Measurements from ENCODE around the gene ADGRV1. TPM values are rescaled to one million over a fixed set of nuclear protein-coding genes. Genes with fewer than 3 reads are reported as not detected.

Gene ADGRV1
- total RNA-seq, 1 experiment from 2014 or later: 64.8 TPM

GRCh38 chr5:91129748-91130147 is 571.2 kb downstream of the ADGRV1 start:
- WGBS (ENCODE audit: extremely low coverage, insufficient read length, low lambda C conversion rate): no CpG with 5 or more reads among the region's 1 CpG
- Mint-ChIP-seq H3K9me3 (no peaks in the 10 kb centered on the region), H3K27ac (no peak overlapping the region), H3K4me1 (peaks cover 0 to 6% of the 10 kb centered on the region in 2 experiments; a peak in 2 of 4 replicates), H3K36me3 (ENCODE audit: insufficient read depth in 1 of 3, low read depth in 3 of 3) (peaks cover 0 to 4% (median 3%) of the 10 kb centered on the region in 3 experiments; a peak in 3 of 7 replicates), H3K4me3 (no peak overlapping the region), H3K27me3 (ENCODE audit: low read depth) (no peaks in the 10 kb centered on the region)
- Histone ChIP-seq H3K9me3 (ENCODE audit: control insufficient read depth, low read depth, low read length) (no peaks in the 10 kb centered on the region), H2BK20ac (ENCODE audit: low read depth, low read length, poor library complexity, severe bottlenecking) (no peak overlapping the region), H3K18ac (ENCODE audit: insufficient read length, low read depth, low read length) (no peak overlapping the region), H3K14ac (ENCODE audit: insufficient read depth, low read length) (no peak overlapping the region), H3K27me3 (ENCODE audit: insufficient read depth, low read length) (no peaks in the 10 kb centered on the region), H3K4me2 (ENCODE audit: insufficient read depth, insufficient read length, low read length) (no peak overlapping the region), H4K20me1 (ENCODE audit: control insufficient read depth, insufficient read depth, insufficient read length) (no peaks in the 10 kb centered on the region), H3K79me1 (ENCODE audit: insufficient read depth, low read depth, low read length, poor library complexity, severe bottlenecking) (no peaks in the 10 kb centered on the region), H2BK120ac (ENCODE audit: low read depth, low read length, poor library complexity, severe bottlenecking) (no peak overlapping the region), H3T11ph (ENCODE audit: low read length) (no peak overlapping the region), H3K4ac (ENCODE audit: low read depth, low read length) (no peak overlapping the region), H3K23me2 (ENCODE audit: insufficient read length, low read depth, low read length, poor library complexity, severe bottlenecking) (no peaks in the 10 kb centered on the region), H3K56ac (ENCODE audit: insufficient read length, low read depth, low read length) (no peak overlapping the region), H2BK5ac (ENCODE audit: insufficient read length, low read length) (no peak overlapping the region), H3K23ac (ENCODE audit: insufficient read length, low read depth, low read length) (no peak overlapping the region), H3K27ac (ENCODE audit: insufficient read length, low read depth, low read length) (no peak overlapping the region), H3K4me1 (ENCODE audit: insufficient read depth, low read length) (no peaks in the 10 kb centered on the region), H3K79me2 (ENCODE audit: insufficient read depth, low read length) (no peaks in the 10 kb centered on the region), H2AFZ (ENCODE audit: low read length) (no peak overlapping the region), H4K91ac (ENCODE audit: insufficient read length, low read depth, low read length) (no peak overlapping the region), H3K9ac (ENCODE audit: extremely low read depth, insufficient read length, low read length) (no peak overlapping the region), H2AK5ac (ENCODE audit: insufficient read length, low read length) (no peak overlapping the region), H2BK12ac (ENCODE audit: insufficient read length, low read depth, low read length) (no peak overlapping the region), H4K5ac (ENCODE audit: insufficient read length, low read depth, low read length) (no peak overlapping the region), H4K8ac (replicated peaks; ENCODE audit: insufficient read length, low read depth, low read length) (no peak overlapping the region), H2BK15ac (ENCODE audit: low read depth, low read length) (no peak overlapping the region)
- no peak for DNase-seq
- TF ChIP-seq, protein P1, sequence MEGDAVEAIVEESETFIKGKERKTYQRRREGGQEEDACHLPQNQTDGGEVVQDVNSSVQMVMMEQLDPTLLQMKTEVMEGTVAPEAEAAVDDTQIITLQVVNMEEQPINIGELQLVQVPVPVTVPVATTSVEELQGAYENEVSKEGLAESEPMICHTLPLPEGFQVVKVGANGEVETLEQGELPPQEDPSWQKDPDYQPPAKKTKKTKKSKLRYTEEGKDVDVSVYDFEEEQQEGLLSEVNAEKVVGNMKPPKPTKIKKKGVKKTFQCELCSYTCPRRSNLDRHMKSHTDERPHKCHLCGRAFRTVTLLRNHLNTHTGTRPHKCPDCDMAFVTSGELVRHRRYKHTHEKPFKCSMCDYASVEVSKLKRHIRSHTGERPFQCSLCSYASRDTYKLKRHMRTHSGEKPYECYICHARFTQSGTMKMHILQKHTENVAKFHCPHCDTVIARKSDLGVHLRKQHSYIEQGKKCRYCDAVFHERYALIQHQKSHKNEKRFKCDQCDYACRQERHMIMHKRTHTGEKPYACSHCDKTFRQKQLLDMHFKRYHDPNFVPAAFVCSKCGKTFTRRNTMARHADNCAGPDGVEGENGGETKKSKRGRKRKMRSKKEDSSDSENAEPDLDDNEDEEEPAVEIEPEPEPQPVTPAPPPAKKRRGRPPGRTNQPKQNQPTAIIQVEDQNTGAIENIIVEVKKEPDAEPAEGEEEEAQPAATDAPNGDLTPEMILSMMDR (conservative IDR thresholded peaks at IDR 0.05): no peak

Measured in H9 (cell line).